ENCODE measurements around the gene EDAR.

EDAR gene

DNA sequence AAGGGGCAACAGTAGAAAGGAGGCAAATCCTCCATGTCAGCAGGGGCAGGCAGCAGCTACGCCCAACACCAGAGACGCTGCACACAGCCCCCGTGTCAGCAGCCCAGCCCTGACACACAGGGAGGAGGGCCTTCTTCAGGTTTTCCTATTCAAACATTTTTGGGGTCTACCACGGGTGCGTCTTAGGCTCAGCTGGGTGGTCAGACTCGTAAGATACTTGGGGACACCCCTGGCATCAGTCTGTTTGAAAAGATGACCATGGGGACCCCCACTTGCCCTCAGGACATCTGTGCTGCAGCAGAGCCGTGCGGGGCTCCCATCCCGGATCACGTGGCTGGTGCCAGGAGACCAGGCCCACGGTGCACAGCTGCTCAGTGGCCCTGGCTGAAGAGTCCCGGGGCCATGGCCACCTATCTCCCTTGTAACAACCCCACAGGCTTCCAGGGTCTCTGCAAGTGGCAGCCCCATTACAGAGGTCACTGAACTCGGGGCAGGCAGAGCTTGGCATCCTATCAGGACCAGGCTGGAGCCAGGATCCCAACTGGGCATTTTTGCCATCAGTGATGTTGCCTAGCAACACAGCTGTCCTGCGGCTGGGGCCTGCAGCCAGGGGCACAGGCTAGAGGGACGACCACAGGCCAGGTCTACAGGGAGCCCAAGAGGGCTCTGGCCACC is 82.5 kb downstream of the EDAR start:
- H3F3A ChIP-seq (ENCODE audit: insufficient read depth, low read length) = no peaks in the 10 kb centered on the region
- no peak overlapping the region for H3K9ac ChIP-seq (ENCODE audit: low read length)
- no peak overlapping the region for H3K4me3 ChIP-seq (ENCODE audit: low read depth, low read length, poor library complexity, severe bottlenecking)
- H3K27ac ChIP-seq (ENCODE audit: low read depth, low read length, poor library complexity, severe bottlenecking) = no peak overlapping the region
- H3K27me3 ChIP-seq (ENCODE audit: insufficient read depth, low read length) = 0 out of 2 replicates have a peak, but pooled peaks cover 4% of the 10 kb centered on the region
- no peaks in the 10 kb centered on the region for H3K79me2 ChIP-seq (ENCODE audit: insufficient read depth, low read length)
- no peaks in the 10 kb centered on the region for H3K9me3 ChIP-seq (ENCODE audit: low read length)
- TF ChIP-seq, protein P1, sequence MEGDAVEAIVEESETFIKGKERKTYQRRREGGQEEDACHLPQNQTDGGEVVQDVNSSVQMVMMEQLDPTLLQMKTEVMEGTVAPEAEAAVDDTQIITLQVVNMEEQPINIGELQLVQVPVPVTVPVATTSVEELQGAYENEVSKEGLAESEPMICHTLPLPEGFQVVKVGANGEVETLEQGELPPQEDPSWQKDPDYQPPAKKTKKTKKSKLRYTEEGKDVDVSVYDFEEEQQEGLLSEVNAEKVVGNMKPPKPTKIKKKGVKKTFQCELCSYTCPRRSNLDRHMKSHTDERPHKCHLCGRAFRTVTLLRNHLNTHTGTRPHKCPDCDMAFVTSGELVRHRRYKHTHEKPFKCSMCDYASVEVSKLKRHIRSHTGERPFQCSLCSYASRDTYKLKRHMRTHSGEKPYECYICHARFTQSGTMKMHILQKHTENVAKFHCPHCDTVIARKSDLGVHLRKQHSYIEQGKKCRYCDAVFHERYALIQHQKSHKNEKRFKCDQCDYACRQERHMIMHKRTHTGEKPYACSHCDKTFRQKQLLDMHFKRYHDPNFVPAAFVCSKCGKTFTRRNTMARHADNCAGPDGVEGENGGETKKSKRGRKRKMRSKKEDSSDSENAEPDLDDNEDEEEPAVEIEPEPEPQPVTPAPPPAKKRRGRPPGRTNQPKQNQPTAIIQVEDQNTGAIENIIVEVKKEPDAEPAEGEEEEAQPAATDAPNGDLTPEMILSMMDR (IDR thresholded peaks at IDR 0.05; ENCODE audit: low read length) = no peak
- TF ChIP-seq EZH2 (IDR thresholded peaks at IDR 0.05; ENCODE audit: borderline replicate concordance, low read length) = no peak
- H3K9me2 ChIP-seq (ENCODE audit: low read depth, low read length) = no peaks in the 10 kb centered on the region
- no peaks in the 10 kb centered on the region for H4K20me1 ChIP-seq (ENCODE audit: insufficient read depth, low read length)
- H3K4me1 ChIP-seq (ENCODE audit: insufficient read depth, low read length, severe bottlenecking) = no peaks in the 10 kb centered on the region
- no peaks in the 10 kb centered on the region for H3K36me3 ChIP-seq (ENCODE audit: insufficient read depth, low read length)
- H2AFZ ChIP-seq (ENCODE audit: low read length) = no peak overlapping the region
- no peak overlapping the region for H3K4me2 ChIP-seq (ENCODE audit: low read length)

DNA sequence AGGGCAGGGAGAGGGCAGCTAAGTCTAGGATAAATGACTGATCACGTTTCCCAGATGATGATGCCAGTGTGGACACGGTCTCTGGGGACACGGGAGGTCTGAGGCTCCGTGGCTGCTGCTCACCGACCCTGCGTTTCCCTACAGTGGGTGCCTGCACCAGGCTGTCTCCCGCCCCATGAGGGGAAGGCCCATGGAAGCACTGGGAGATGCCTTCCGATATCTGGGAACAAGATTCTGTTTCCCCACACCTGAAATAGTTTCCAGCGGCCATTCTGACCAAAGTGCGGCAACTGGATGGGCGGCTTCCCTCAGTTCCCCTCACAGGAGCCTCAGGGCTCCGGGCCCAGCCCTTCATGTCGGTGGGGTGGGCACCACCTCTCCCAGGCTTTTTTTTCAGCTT is 83.1 kb downstream of the EDAR start:
- 0 out of 2 replicates have a peak, but pooled peaks cover 4% of the 10 kb centered on the region for H3K27me3 ChIP-seq (ENCODE audit: insufficient read depth, low read length)
- no peaks in the 10 kb centered on the region for H3F3A ChIP-seq (ENCODE audit: insufficient read depth, low read length)
- no peaks in the 10 kb centered on the region for H4K20me1 ChIP-seq (ENCODE audit: insufficient read depth, low read length)
- H3K9me3 ChIP-seq (ENCODE audit: low read length) = no peaks in the 10 kb centered on the region
- H3K36me3 ChIP-seq (ENCODE audit: insufficient read depth, low read length) = no peaks in the 10 kb centered on the region
- H3K27ac ChIP-seq (ENCODE audit: low read depth, low read length, poor library complexity, severe bottlenecking) = no peak overlapping the region
- H3K4me1 ChIP-seq (ENCODE audit: insufficient read depth, low read length, severe bottlenecking) = no peaks in the 10 kb centered on the region
- TF ChIP-seq, protein P1 (IDR thresholded peaks at IDR 0.05; ENCODE audit: low read length) = no peak
- no peak for TF ChIP-seq EZH2 (IDR thresholded peaks at IDR 0.05; ENCODE audit: borderline replicate concordance, low read length)
- H3K4me3 ChIP-seq (ENCODE audit: low read depth, low read length, poor library complexity, severe bottlenecking) = no peak overlapping the region
- no peak overlapping the region for H3K4me2 ChIP-seq (ENCODE audit: low read length)
- H3K79me2 ChIP-seq (ENCODE audit: insufficient read depth, low read length) = no peaks in the 10 kb centered on the region
- H3K9ac ChIP-seq (ENCODE audit: low read length) = no peak overlapping the region
- H2AFZ ChIP-seq (ENCODE audit: low read length) = no peak overlapping the region
- no peaks in the 10 kb centered on the region for H3K9me2 ChIP-seq (ENCODE audit: low read depth, low read length)

DNA sequence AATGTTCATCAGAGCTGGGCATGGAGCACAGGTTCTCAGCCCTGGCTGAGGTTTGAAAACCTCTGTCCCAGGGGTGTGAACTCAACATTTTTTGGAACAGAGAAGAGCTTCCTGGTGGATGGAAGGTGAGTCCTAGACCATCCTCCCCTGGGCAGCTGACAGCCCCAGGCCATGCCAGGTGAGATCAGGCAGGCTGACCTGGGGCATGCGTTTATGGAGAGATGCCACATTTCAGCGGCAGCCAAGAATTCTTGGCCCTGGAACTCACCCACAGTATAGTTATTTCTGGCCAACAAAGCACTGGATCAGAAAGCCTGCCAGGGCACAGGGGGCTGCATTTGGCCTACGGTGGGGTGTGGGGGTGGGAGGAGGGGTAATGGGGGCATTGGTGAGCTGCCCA is 83.8 kb downstream of the EDAR start:
- no peak for TF ChIP-seq EZH2 (IDR thresholded peaks at IDR 0.05; ENCODE audit: borderline replicate concordance, low read length)
- TF ChIP-seq, protein P1 (IDR thresholded peaks at IDR 0.05; ENCODE audit: low read length) = no peak
- no peaks in the 10 kb centered on the region for H3F3A ChIP-seq (ENCODE audit: insufficient read depth, low read length)
- H3K9me2 ChIP-seq (ENCODE audit: low read depth, low read length) = no peaks in the 10 kb centered on the region
- no peaks in the 10 kb centered on the region for H4K20me1 ChIP-seq (ENCODE audit: insufficient read depth, low read length)
- no peak overlapping the region for H3K9ac ChIP-seq (ENCODE audit: low read length)
- no peak overlapping the region for H3K27ac ChIP-seq (ENCODE audit: low read depth, low read length, poor library complexity, severe bottlenecking)
- H3K27me3 ChIP-seq (ENCODE audit: insufficient read depth, low read length) = 0 out of 2 replicates have a peak, but pooled peaks cover 4% of the 10 kb centered on the region
- no peaks in the 10 kb centered on the region for H3K9me3 ChIP-seq (ENCODE audit: low read length)
- H3K79me2 ChIP-seq (ENCODE audit: insufficient read depth, low read length) = no peaks in the 10 kb centered on the region
- H3K4me1 ChIP-seq (ENCODE audit: insufficient read depth, low read length, severe bottlenecking) = no peaks in the 10 kb centered on the region
- H3K4me3 ChIP-seq (ENCODE audit: low read depth, low read length, poor library complexity, severe bottlenecking) = no peak overlapping the region
- no peaks in the 10 kb centered on the region for H3K36me3 ChIP-seq (ENCODE audit: insufficient read depth, low read length)
- no peak overlapping the region for H3K4me2 ChIP-seq (ENCODE audit: low read length)
- no peak overlapping the region for H2AFZ ChIP-seq (ENCODE audit: low read length)
